ENCODE data around the gene LIMK1.
A peak's percentile ranks its signal among the peaks of the same experiment; 100 is the strongest.

Gene LIMK1

GRCh38 chr7:74101061-74101681, 17.6 kb downstream of the LIMK1 start:
- DNase-seq (ENCODE audit: extremely low read depth, insufficient read length): peak; percentile 77
- TF ChIP-seq, protein P1, sequence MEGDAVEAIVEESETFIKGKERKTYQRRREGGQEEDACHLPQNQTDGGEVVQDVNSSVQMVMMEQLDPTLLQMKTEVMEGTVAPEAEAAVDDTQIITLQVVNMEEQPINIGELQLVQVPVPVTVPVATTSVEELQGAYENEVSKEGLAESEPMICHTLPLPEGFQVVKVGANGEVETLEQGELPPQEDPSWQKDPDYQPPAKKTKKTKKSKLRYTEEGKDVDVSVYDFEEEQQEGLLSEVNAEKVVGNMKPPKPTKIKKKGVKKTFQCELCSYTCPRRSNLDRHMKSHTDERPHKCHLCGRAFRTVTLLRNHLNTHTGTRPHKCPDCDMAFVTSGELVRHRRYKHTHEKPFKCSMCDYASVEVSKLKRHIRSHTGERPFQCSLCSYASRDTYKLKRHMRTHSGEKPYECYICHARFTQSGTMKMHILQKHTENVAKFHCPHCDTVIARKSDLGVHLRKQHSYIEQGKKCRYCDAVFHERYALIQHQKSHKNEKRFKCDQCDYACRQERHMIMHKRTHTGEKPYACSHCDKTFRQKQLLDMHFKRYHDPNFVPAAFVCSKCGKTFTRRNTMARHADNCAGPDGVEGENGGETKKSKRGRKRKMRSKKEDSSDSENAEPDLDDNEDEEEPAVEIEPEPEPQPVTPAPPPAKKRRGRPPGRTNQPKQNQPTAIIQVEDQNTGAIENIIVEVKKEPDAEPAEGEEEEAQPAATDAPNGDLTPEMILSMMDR (IDR thresholded peaks at IDR 0.05; ENCODE audit: insufficient read depth, low read length, poor library complexity, severe bottlenecking): no peak
- Histone ChIP-seq H3K36me3 (ENCODE audit: control insufficient read depth, insufficient read depth, low read length) (peaks cover 30% of the 10 kb centered on the region), H3K4me3 (replicated peaks; ENCODE audit: low read depth, low read length) (peak overlapping the region; percentile 18), H3K27me3 (replicated peaks; ENCODE audit: control insufficient read depth, insufficient read depth, low read length) (no peaks in the 10 kb centered on the region)

GRCh38 chr7:74103219-74103772, 19.7 kb downstream of the LIMK1 start:
- Histone ChIP-seq H3K4me3 (replicated peaks; ENCODE audit: low read depth, low read length) (no peak overlapping the region), H3K27me3 (replicated peaks; ENCODE audit: control insufficient read depth, insufficient read depth, low read length) (no peaks in the 10 kb centered on the region), H3K36me3 (ENCODE audit: control insufficient read depth, insufficient read depth, low read length) (peaks cover 23% of the 10 kb centered on the region)
- TF ChIP-seq, protein P1 (IDR thresholded peaks at IDR 0.05; ENCODE audit: insufficient read depth, low read length, poor library complexity, severe bottlenecking): no peak
- no peak for DNase-seq (ENCODE audit: extremely low read depth, insufficient read length)

- Histone ChIP-seq H3K36me3 (ENCODE audit: control insufficient read depth, insufficient read depth, low read length) (peaks cover 26% of the 10 kb centered on the region), H3K4me3 (replicated peaks; ENCODE audit: low read depth, low read length) (no peak overlapping the region), H3K27me3 (replicated peaks; ENCODE audit: control insufficient read depth, insufficient read depth, low read length) (no peaks in the 10 kb centered on the region)
- TF ChIP-seq, protein P1 (IDR thresholded peaks at IDR 0.05; ENCODE audit: insufficient read depth, low read length, poor library complexity, severe bottlenecking): no peak
- DNase-seq (ENCODE audit: extremely low read depth, insufficient read length): no peak
These were observed 21.1 kb downstream of the LIMK1 start for GRCh38 chr7:74104702-74105101.

DNA sequence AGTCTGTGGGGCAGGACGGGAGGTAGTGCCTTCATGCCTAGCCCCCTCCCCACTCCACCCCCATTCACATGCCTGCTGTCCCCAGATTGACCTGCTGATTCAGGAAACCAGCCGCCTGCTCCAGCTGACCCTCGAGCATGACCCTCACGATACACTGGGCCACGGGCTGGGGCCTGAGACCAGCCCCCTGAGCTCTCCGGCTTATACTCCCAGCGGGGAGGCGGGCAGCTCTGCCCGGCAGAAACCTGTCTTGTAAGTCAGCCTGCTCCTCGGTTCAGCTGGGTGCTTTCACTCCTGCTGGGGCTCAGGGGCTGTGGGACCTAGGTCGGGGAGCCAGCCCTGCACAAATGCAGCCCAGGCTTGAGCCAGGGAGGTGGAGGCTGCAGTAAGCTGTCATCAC, 22.4 kb downstream of the LIMK1 start:
- TF ChIP-seq, protein P1 (IDR thresholded peaks at IDR 0.05; ENCODE audit: insufficient read depth, low read length, poor library complexity, severe bottlenecking): no peak
- Histone ChIP-seq H3K27me3 (replicated peaks; ENCODE audit: control insufficient read depth, insufficient read depth, low read length) (no peaks in the 10 kb centered on the region), H3K36me3 (ENCODE audit: control insufficient read depth, insufficient read depth, low read length) (peaks cover 29% of the 10 kb centered on the region), H3K4me3 (replicated peaks; ENCODE audit: low read depth, low read length) (no peak overlapping the region)
- no peak for DNase-seq (ENCODE audit: extremely low read depth, insufficient read length)

- DNase-seq (ENCODE audit: extremely low read depth, insufficient read length): no peak
- Histone ChIP-seq H3K4me3 (replicated peaks; ENCODE audit: low read depth, low read length) (no peak overlapping the region), H3K36me3 (ENCODE audit: control insufficient read depth, insufficient read depth, low read length) (peaks cover 34% of the 10 kb centered on the region)
These were observed 23.2 kb downstream of the LIMK1 start for GRCh38 chr7:74106846-74107245.

More at GRCh38 chr7:74106846-74107245, 23.2 kb downstream of the LIMK1 start:
- no peaks in the 10 kb centered on the region for H3K27me3 ChIP-seq (replicated peaks; ENCODE audit: control insufficient read depth, insufficient read depth, low read length)
- TF ChIP-seq, protein P1 (IDR thresholded peaks at IDR 0.05; ENCODE audit: insufficient read depth, low read length, poor library complexity, severe bottlenecking): no peak
